ENCODE results near the gene CES4A. TPM values are rescaled to one million over a fixed set of nuclear protein-coding genes. Genes with fewer than 3 reads are reported as not detected.

Gene CES4A
- total and polyA plus RNA-seq, 9 donors = 6.0 to 67.1 (median 10.3) TPM

- peak within 1 kb of the TSS; percentile 87 to 92 for H3K27ac ChIP-seq
- no peaks in the 10 kb centered on the region for H3K36me3 ChIP-seq
- no peak for TF ChIP-seq CTCF (IDR thresholded peaks at IDR 0.05)
- TF ChIP-seq EP300 (IDR thresholded peaks at IDR 0.05) = no peak
- peak; percentile 75 for TF ChIP-seq POLR2A (IDR thresholded peaks at IDR 0.05)
- DNase-seq = peak; percentile 90 to 94 (median 92)
- WGBS, 3 donors = 1 to 2% (median 1%) methylated on average over 27 to 69 of the region's 69 CpGs
- H3K4me1 ChIP-seq (ENCODE audit: insufficient read depth) = peaks cover 11% of the 10 kb centered on the region
- H3K9me3 ChIP-seq = no peaks in the 10 kb centered on the region
- intact Hi-C loops (cut with DNase I) = no loop called here
- peak within 1 kb of the TSS; percentile 58 for H3K4me3 ChIP-seq
- no peaks in the 10 kb centered on the region for H3K27me3 ChIP-seq
Measured at GRCh38 chr16:67028696-67029253, 40.4 kb downstream of the CES4A start, which contains the start of gene CBFB. TSS of gene CBFB (plus strand) at chr16:67029149. CDS start at chr16:67029408, 259 bp downstream.

GRCh38 chr16:67029254-67030096, 41.1 kb downstream of the CES4A start:
- TF ChIP-seq POLR2A (IDR thresholded peaks at IDR 0.05) = peak; percentile 42
- TF ChIP-seq EP300 (IDR thresholded peaks at IDR 0.05) = no peak
- no peak for TF ChIP-seq CTCF (IDR thresholded peaks at IDR 0.05)
- Histone ChIP-seq H3K4me3 (peak overlapping the region; percentile 58), H3K27ac (peak overlapping the region; percentile 87 to 92), H3K9me3 (no peaks in the 10 kb centered on the region), H3K36me3 (no peaks in the 10 kb centered on the region), H3K4me1 (ENCODE audit: insufficient read depth) (peaks cover 11% of the 10 kb centered on the region), H3K27me3 (no peaks in the 10 kb centered on the region)
- peak; percentile 53 to 81 (median 68) for DNase-seq
- 0% methylated on average over 60 to 123 of the region's 123 CpGs for WGBS, 3 donors
- intact Hi-C loops (cut with DNase I) = no loop called here

- Histone ChIP-seq H3K27ac (peak overlapping the region in 1 of 2 donors; percentile 92), H3K9me3 (no peaks in the 10 kb centered on the region), H3K4me1 (ENCODE audit: insufficient read depth) (peaks cover 11% of the 10 kb centered on the region), H3K4me3 (peak overlapping the region; percentile 58), H3K27me3 (no peaks in the 10 kb centered on the region), H3K36me3 (no peaks in the 10 kb centered on the region)
- DNase-seq = no peak
- TF ChIP-seq CTCF (IDR thresholded peaks at IDR 0.05) (no peak), EP300 (IDR thresholded peaks at IDR 0.05) (no peak), POLR2A (IDR thresholded peaks at IDR 0.05) (no peak)
- intact Hi-C loops (cut with DNase I) = no loop called here
- 42 to 46% (median 45%) methylated on average over 18 of the region's 18 CpGs for WGBS, 3 donors
Measured at GRCh38 chr16:67030221-67030962, 42.0 kb downstream of the CES4A start.

- H3K9me3 ChIP-seq = no peaks in the 10 kb centered on the region
- no peaks in the 10 kb centered on the region for H3K36me3 ChIP-seq
- WGBS, 3 donors = 32 to 41% (median 39%) methylated on average over 4 of the region's 4 CpGs
- H3K27me3 ChIP-seq = no peaks in the 10 kb centered on the region
- peaks cover 9% of the 10 kb centered on the region for H3K4me1 ChIP-seq (ENCODE audit: insufficient read depth)
- H3K27ac ChIP-seq = no peak overlapping the region
- no peak for DNase-seq
- intact Hi-C loops (cut with DNase I) = no loop called here
- TF ChIP-seq POLR2A (IDR thresholded peaks at IDR 0.05) (no peak), EP300 (IDR thresholded peaks at IDR 0.05) (no peak), CTCF (IDR thresholded peaks at IDR 0.05) (no peak)
- no peak overlapping the region for H3K4me3 ChIP-seq
Measured at GRCh38 chr16:67034487-67034886, 46.1 kb downstream of the CES4A start.
